DMS79 treated with DMSO at 0.1 percent for 48 hours (cell line): ENCODE data around the gene EXOC7.
"Not testable (repeated sequence)": the region's sequence is repeated elsewhere in the genome, so short reads cannot be mapped to it uniquely, and the experiment has no call there.

Experiments
- DNase-seq: peaks from one replicate; lab custom pipeline; 2025; lab: John Stamatoyannopoulos, UW

The EXOC7 gene

GRCh38 chr17:76086384-76086783 is 17.2 kb downstream of the EXOC7 start:
- DNase-seq = no peak

- DNase-seq = no peak
These were observed 17.7 kb downstream of the EXOC7 start for GRCh38 chr17:76085731-76086366.

- DNase-seq = peak; percentile 19
These were observed 18.4 kb downstream of the EXOC7 start for GRCh38 chr17:76085066-76085730.

- DNase-seq = peak; percentile 43
These were observed 19.9 kb downstream of the EXOC7 start for GRCh38 chr17:76083536-76084182.

GRCh38 chr17:76082326-76083251 is 21.0 kb downstream of the EXOC7 start:
- DNase-seq = peak; percentile 31

- no peak for DNase-seq
These were observed 22.0 kb downstream of the EXOC7 start for GRCh38 chr17:76081295-76082210.

- peak; percentile 36 for DNase-seq
These were observed 22.8 kb downstream of the EXOC7 start for GRCh38 chr17:76080768-76081287.

GRCh38 chr17:76079956-76080767 is 23.4 kb downstream of the EXOC7 start:
- peak; percentile 8 for DNase-seq

- DNase-seq = no peak
These were observed 24.0 kb downstream of the EXOC7 start for GRCh38 chr17:76079535-76079955.

- DNase-seq = peak; percentile 75
These were observed 24.6 kb downstream of the EXOC7 start, which contains the start of gene ZACN for GRCh38 chr17:76078860-76079534. TSS of gene ZACN (plus strand) at chr17:76079182. CDS start at chr17:76079265, 83 bp downstream.

GRCh38 chr17:76078370-76078769 is 25.2 kb downstream of the EXOC7 start:
- DNase-seq = not testable (repeated sequence)

- DNase-seq = peak; percentile 66
These were observed 25.9 kb downstream of the EXOC7 start for GRCh38 chr17:76077584-76078110.

GRCh38 chr17:76076765-76077583 is 26.6 kb downstream of the EXOC7 start:
- no peak for DNase-seq

- no peak for DNase-seq
These were observed 27.3 kb downstream of the EXOC7 start for GRCh38 chr17:76076146-76076764.

- DNase-seq = peak; percentile 31
These were observed 28.0 kb downstream of the EXOC7 start for GRCh38 chr17:76075364-76076145.
